Stimulated activated CD8-positive, alpha-beta memory T cell treated with anti-CD3 and anti-CD28 coated beads, Interleukin-7, amount 100 ng/mL, for 48 hours (primary cell): ENCODE results near the gene CCDC59.

Experiments used
- DNase-seq, 2 donors: peaks; one replicate each; pipeline ENCODE4 v3.0.0-alpha.2; 2020; ENCODE audit warnings: low read depth in 1 of 2; ENCODE audit errors: extremely low read depth in 1 of 2

The CCDC59 gene

DNA sequence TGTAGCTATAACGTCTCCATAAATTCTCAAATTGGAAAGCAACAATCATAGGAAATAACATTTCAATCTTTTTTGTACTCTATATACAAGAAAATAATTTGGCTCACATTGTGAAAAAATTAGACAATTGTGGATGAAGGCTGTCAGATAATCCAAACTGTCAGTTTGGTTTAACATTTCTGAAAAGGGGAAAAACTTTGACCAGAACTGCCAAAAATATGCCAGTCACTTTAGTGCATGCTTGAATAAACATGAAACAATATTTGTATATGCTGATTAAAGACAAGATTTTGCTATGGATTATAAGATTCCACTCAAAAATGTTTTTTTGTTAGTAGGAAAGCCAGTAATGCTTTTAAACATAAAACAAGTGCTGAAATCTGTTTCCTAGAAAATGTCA, 38.9 kb downstream of the CCDC59 start:
- no peak for DNase-seq

DNA sequence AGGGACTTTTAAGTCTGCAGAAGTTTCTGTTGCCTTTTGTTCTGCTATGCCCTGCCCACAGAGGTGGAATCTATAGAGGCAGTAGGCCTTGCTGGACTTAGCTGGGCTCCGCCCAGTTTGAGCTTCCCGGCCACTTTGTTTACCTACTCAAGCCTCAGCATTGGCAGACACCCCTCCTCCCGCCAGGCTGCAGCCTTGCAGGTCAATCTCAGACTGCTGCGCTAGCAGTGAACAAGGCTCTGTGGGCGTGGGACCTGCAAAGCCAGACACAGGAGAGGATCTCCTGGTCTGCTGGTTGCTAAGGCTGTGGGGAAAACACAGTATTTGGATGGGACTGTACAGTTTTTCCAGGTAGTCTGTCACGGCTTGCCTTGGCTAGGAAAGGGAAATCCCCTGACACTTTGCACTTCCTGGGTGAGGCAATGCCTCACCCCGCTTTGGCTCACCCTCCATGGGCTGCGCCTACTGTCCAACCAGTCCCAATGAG, 43.7 kb downstream of the CCDC59 start:
- DNase-seq, result no peak
